ENCODE measurements around the gene P2RY8.
"Not testable (repeated sequence)": the region's sequence is repeated elsewhere in the genome, so short reads cannot be mapped to it uniquely, and the experiment has no call there.

The P2RY8 gene

DNA sequence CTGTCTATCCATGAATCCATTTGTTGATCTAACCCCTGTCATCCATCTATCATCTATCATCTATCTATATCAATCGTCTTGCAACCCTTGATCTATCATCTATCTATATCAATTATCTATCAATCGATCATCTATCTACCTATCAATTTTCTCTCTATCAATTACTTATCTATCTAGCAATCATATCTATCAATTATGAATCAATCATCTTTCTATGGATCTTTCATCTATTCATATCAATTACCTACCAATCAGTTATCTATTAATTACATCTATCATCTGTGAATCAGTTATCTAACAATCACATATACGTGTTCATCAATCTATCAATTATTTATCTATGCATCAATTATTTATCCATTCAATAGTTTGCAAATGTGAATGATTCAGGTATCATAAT, 59.8 kb downstream of the P2RY8 start:
- no peak for ATAC-seq
- H3K9me3 Mint-ChIP-seq = peaks cover 42% of the 10 kb centered on the region
- H3K4me3 Mint-ChIP-seq = no peak overlapping the region
- H3K4me1 Mint-ChIP-seq = peaks cover 91% of the 10 kb centered on the region
- peaks cover 88% of the 10 kb centered on the region for H3K36me3 Mint-ChIP-seq
- peak overlapping the region; percentile 69 for H3K27ac Mint-ChIP-seq
- no peaks in the 10 kb centered on the region for H3K27me3 Mint-ChIP-seq

DNA sequence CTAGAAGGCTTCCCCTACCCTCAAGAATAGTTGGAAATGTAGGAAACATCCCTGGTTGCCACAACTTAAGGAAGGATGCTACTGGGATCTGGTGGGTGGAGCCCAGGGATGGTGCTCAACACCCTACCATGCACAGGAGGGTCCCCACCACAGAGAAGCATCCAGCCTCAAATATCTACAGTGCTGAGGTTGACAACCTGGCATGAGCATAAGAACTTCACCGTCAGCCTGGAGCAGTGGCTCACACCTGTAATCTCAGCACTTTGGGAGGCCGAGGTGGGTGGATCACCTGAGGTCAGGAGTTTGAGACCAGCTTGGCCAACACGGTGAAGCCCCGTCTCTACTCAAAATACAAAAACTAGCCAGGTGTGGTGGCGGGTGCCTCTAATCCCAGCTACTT, 60.3 kb downstream of the P2RY8 start:
- H3K27ac Mint-ChIP-seq = peak overlapping the region; percentile 69

DNA sequence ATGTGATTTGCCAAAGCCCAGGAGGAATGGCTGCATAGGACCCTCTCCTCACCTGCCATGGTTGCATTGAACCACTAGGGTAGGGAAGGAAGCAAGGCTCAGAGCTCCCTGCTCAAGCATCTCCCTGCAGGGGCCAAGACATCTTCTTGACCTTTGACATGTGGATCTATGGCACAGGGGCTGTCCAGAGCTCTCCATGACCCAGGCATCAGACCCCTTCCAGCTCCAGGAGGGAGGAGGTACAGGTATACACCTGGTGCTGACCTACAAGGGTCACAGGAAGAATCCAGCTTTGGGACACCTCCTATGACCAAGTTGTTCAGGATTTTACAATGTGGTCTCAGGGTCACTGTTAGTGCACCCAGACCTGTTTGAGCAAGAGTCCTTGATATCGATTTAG, 61.1 kb downstream of the P2RY8 start:
- Mint-ChIP-seq H3K27ac (no peak overlapping the region), H3K27me3 (no peaks in the 10 kb centered on the region), H3K36me3 (peaks cover 87% of the 10 kb centered on the region), H3K4me1 (peaks cover 91% of the 10 kb centered on the region), H3K4me3 (no peak overlapping the region), H3K9me3 (peaks cover 45% of the 10 kb centered on the region)
- no peak for ATAC-seq

More for the DNA sequence above, 60.3 kb downstream of the P2RY8 start:
- H3K4me3 Mint-ChIP-seq = no peak overlapping the region
- peaks cover 91% of the 10 kb centered on the region for H3K4me1 Mint-ChIP-seq
- H3K36me3 Mint-ChIP-seq = peaks cover 88% of the 10 kb centered on the region
- H3K9me3 Mint-ChIP-seq = peaks cover 45% of the 10 kb centered on the region
- no peaks in the 10 kb centered on the region for H3K27me3 Mint-ChIP-seq
- ATAC-seq = no peak

DNA sequence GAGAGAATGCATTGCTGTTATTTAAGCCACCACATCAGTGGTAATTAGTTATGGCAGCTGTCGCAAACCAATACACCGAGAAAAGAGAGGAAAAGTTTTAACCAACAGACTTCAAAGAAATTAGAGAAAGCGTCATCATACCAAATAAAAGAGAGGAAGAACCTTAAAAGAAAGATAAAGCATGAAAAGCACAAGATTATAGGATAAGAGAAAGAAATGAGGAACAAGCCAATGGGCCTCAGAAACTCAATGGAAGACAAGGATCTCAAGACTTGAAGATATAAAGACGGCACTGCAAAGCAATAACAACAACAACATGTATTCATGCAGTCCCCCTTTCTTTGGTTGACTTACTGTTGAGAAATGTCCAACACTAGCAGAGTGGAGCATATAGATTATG, 61.5 kb downstream of the P2RY8 start:
- ATAC-seq = no peak
- peak overlapping the region; percentile 1 for H3K27ac Mint-ChIP-seq
- H3K4me1 Mint-ChIP-seq = peaks cover 90% of the 10 kb centered on the region
- H3K36me3 Mint-ChIP-seq = peaks cover 83% of the 10 kb centered on the region
- H3K27me3 Mint-ChIP-seq = no peaks in the 10 kb centered on the region
- no peak overlapping the region for H3K4me3 Mint-ChIP-seq
- H3K9me3 Mint-ChIP-seq = peaks cover 45% of the 10 kb centered on the region

DNA sequence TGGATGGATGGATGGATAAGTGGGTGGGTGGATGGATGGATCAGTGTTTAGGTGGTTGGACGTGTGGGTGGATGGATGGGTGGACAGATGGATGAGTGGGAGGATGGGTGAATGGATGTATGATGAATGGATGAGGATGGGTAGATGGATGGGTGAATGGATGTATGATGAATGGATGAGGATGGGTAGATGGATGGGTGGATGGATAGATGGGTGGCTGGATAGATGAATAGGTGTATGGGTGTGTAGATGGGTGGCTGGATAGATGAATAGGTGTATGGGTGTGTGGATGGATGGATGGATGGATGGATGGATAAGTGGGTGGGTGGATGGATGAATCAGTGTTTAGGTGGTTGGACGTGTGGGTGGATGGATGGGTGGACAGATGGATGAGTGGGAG, 62.4 kb downstream of the P2RY8 start:
- not testable (repeated sequence) for H3K27me3 Mint-ChIP-seq, H3K4me3 Mint-ChIP-seq, ATAC-seq, H3K27ac Mint-ChIP-seq
- H3K9me3 Mint-ChIP-seq = peaks cover 42% of the 10 kb centered on the region
- peaks cover 74% of the 10 kb centered on the region for H3K36me3 Mint-ChIP-seq
- peaks cover 87% of the 10 kb centered on the region for H3K4me1 Mint-ChIP-seq

DNA sequence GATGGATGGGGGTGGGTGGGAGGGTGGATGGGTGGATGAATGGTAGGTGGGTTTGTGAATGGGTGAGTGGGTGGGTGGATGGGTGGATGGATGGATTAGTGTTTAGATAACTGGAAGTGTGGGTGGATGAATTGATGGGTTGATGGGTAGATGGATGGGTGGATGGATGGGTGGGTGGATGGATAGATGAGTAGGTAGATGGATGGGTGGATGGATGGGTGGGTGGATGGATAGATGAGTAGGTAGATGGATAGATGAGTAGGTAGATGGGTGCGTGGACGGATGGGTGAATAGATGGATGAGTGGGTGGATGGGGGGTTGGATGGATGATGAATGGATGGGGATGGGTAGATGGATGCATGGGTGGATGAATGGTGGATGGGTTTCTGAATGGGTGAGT, 64.0 kb downstream of the P2RY8 start:
- Mint-ChIP-seq H3K4me3 (peak overlapping the region; percentile 2), H3K36me3 (peaks cover 69% of the 10 kb centered on the region), H3K27ac (peak overlapping the region; percentile 94)

DNA sequence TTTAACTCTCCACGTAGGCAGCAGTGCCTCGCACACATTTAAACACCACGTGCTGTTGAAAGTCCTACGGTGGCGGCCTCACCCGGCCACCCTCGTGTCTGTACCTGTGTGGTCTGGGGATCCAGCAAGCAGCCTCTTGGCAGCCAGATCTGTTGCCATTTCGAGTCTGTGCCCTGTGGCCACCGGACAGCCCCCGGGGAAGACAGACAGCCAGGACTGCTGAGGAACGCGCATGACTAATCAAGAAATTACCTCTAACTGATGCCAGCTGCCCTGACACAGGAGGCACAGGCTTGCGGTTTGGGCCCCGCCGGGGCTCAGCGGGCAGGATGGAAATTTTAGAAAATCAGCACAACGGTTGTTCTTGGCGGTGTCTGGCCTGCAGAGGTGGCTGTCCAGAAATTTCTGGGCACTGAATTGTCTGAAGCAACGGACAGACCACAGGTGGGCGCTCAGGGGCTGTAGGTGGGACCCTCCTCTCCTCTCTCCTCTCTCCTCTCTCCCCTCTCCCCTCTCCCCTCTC, 68.7 kb downstream of the P2RY8 start:
- H3K36me3 Mint-ChIP-seq = peaks cover 71% of the 10 kb centered on the region
- peak; percentile 89 for ATAC-seq
- peaks cover 13% of the 10 kb centered on the region for H3K9me3 Mint-ChIP-seq
- no peaks in the 10 kb centered on the region for H3K27me3 Mint-ChIP-seq
- peak overlapping the region; percentile 58 for H3K4me3 Mint-ChIP-seq
- peaks cover 91% of the 10 kb centered on the region for H3K4me1 Mint-ChIP-seq
- H3K27ac Mint-ChIP-seq = peak overlapping the region; percentile 94

More for the DNA sequence above, 64.0 kb downstream of the P2RY8 start:
- no peaks in the 10 kb centered on the region for H3K27me3 Mint-ChIP-seq
- H3K4me1 Mint-ChIP-seq = peaks cover 85% of the 10 kb centered on the region
- no peak for ATAC-seq
- peaks cover 34% of the 10 kb centered on the region for H3K9me3 Mint-ChIP-seq

DNA sequence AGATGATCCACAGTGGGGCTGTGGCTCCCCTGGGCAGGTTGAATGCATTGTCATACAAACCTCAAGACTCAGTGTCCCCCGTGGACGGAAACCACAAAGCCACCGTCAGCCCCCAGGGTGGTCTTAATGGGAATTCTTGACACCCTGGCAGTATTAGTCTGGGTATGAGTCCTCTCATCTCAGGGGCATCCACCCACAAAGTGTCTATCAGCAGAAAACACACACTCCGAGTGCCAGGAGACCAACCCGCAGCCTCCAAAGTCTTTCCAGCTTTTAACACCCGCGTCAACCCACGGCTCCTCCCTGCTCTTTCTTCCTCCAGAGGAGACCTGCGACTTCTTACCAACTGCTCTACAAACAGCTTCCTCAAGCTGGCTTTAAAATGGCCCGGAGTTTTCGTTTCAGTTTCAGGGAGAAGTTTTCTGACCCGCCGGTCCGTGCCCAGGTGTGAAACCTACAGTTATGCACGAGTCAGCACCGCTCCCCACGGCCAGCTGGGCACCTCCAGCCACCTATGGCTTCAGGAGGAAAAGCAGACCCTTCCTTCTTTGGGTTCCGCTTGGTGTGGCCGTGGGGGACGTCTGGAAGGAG, 69.9 kb downstream of the P2RY8 start:
- Mint-ChIP-seq H3K27me3 (no peaks in the 10 kb centered on the region), H3K9me3 (peaks cover 1% of the 10 kb centered on the region), H3K4me3 (peak overlapping the region; percentile 59), H3K4me1 (peaks cover 89% of the 10 kb centered on the region), H3K36me3 (peaks cover 63% of the 10 kb centered on the region), H3K27ac (peak overlapping the region; percentile 94)
- ATAC-seq = peak; percentile 70

DNA sequence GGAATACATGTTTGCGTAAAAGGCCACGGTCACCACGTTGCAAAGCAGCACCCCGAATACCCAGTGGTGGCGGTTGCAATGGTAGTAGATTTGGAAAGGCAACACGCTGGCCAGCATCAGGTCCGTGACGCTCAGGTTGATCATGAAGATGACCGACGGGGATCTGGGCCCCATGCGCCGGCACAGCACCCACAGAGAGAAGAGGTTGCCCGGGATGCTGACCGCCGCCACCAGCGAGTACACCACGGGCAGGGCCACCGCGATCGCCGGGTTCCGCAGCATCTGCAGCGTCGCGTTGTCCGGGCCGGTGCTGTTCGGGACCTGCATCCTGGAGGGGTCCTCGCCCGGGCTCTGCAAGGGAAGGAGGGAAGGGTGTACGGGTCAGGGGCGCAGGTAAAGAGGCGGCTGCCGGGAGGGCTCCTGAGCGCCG, 70.7 kb downstream of the P2RY8 start:
- Mint-ChIP-seq H3K36me3 (peaks cover 55% of the 10 kb centered on the region), H3K4me3 (no peak overlapping the region), H3K9me3 (no peaks in the 10 kb centered on the region), H3K4me1 (peaks cover 87% of the 10 kb centered on the region), H3K27ac (peak overlapping the region; percentile 94), H3K27me3 (no peaks in the 10 kb centered on the region)
- ATAC-seq = no peak

DNA sequence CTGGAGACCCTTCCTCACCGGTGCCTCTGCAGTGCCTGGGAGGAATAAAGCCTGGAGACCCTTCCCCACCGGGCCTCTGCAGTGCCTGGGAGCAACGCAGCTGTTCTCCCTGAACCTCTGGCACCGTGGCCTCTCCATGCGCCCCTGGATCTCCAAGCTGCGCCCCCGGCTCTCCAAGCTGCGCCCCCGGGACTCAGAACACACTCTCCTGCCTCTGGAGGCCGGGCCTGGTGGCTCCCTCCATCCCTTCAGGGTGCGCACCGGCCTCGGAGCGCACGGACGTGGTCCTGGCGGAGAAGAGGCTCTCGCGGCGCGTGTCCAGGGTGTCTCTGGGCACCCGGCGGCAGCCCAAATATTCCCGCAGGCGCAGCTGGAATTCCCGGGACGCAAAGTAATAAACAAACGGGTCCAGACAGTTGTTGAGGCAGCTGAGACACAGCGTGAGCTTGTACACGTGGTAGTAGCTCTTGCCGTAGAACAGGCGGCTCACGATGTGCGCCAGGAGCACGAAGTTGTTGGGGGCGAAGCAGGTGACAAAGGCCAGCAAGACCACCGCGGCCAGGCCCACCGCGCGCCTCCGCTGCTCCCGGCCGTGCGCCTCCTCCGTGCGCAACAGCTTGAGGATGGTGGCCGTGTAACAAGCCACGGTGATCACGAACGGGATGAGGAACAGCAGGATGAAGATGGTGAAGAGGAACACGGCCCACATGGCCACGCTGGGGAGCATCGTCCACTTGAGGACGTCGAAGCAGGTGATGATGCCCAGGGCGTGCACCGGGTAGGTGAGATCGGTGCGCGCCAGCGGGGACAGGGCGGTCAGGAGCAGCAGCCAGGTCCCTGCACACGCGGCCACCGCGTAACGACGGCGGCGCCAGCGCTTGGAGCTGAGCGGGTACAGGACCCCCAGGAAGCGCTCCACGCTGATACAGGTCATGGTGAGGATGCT, 71.4 kb downstream of the P2RY8 start:
- Mint-ChIP-seq H3K27ac (peak overlapping the region; percentile 94), H3K9me3 (no peaks in the 10 kb centered on the region), H3K4me3 (no peak overlapping the region), H3K36me3 (peaks cover 54% of the 10 kb centered on the region), H3K4me1 (peaks cover 81% of the 10 kb centered on the region), H3K27me3 (no peaks in the 10 kb centered on the region)
- ATAC-seq = no peak

DNA sequence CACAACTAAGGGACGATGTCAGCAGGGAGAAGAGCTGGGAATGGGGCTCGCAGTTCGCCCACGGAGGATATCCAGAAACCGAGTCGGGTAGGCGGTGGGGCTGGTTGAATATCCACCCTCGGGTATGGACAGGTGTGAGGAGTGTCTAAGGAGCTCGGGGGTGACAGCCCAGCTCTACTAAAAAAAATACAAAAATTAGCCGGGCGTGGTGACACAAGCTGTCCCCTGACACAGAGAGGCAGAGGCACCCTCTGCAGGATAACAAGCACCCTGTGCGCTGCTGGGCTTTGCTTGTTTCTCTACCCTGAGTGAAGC, 72.1 kb downstream of the P2RY8 start:
- H3K27me3 Mint-ChIP-seq = no peaks in the 10 kb centered on the region
- peak overlapping the region; percentile 19 for H3K4me3 Mint-ChIP-seq
- peaks cover 78% of the 10 kb centered on the region for H3K4me1 Mint-ChIP-seq
- H3K9me3 Mint-ChIP-seq = no peaks in the 10 kb centered on the region
- no peak for ATAC-seq
- peak overlapping the region; percentile 94 for H3K27ac Mint-ChIP-seq
- H3K36me3 Mint-ChIP-seq = peaks cover 54% of the 10 kb centered on the region

DNA sequence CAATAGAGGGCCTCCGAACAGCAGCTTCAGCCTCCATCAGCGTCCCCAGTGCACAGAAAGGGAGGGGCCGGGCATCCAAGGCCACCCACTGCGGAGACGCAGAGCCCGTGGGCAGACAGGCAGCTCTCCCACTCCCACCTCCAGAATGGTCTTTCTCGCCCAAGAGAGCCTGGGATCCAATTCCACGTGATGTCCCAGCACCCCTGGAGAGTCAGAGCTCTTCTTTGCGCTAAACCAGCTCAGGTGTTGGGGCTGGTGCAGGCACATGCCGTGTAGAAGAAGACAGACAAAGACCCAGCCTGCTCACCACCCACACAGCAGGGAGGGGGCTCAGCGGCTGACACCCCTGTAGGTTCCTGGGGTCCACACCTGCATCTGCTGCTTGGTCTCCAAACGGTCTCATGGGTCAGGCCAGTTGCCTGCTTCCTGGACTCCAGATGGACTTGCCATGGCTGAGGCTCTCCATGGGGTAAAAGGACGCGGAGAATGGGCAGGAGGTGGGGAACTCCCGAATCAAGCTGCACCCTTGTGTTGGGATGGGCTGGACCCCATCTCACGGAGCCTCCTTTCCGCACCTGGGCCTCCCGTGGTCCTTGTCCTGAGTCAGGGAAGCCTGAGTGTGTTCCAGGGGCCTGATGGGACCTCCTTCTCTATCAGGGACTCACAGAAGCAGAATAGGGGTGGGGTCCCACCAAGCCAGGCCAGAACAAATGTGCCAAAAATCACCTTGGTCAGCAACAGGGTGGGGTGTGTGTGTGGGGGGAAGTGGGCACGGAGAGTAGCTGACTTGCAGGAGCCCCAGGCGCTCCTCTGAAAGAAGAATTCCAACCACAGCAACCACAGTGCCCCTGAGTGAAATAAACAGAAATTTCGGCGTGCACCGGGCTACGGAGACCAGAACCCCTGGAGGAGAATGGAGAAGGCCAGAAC, 72.7 kb downstream of the P2RY8 start:
- H3K36me3 Mint-ChIP-seq = peaks cover 52% of the 10 kb centered on the region
- H3K27ac Mint-ChIP-seq = peak overlapping the region; percentile 94
- H3K4me3 Mint-ChIP-seq = peak overlapping the region; percentile 19

DNA sequence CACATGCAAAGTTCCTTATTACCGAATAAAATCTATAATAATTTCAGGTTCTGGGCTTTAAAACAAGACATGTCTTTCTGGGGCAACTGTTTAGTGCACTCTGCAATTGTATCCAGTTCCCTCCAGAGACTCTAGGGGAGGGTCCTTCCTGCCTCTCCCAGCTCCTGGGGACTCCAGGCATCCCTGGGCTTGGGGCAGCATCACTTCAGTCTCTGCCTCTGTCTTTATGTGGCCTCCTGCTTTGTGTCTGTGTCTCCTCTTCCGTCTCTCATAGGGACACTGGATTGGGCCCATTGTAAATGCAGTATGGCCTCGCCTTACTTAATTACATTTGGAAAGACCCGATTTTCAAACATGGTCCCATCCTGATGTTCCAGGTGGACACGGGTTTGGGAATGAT, 73.4 kb downstream of the P2RY8 start:
- no peaks in the 10 kb centered on the region for H3K27me3 Mint-ChIP-seq
- no peaks in the 10 kb centered on the region for H3K9me3 Mint-ChIP-seq
- peaks cover 48% of the 10 kb centered on the region for H3K36me3 Mint-ChIP-seq
- no peak overlapping the region for H3K4me3 Mint-ChIP-seq
- H3K4me1 Mint-ChIP-seq = peaks cover 65% of the 10 kb centered on the region
- no peak for ATAC-seq
- H3K27ac Mint-ChIP-seq = peak overlapping the region; percentile 53

More for the DNA sequence above, 72.7 kb downstream of the P2RY8 start:
- no peak for ATAC-seq
- Mint-ChIP-seq H3K4me1 (peaks cover 71% of the 10 kb centered on the region), H3K9me3 (no peaks in the 10 kb centered on the region), H3K27me3 (no peaks in the 10 kb centered on the region)

DNA sequence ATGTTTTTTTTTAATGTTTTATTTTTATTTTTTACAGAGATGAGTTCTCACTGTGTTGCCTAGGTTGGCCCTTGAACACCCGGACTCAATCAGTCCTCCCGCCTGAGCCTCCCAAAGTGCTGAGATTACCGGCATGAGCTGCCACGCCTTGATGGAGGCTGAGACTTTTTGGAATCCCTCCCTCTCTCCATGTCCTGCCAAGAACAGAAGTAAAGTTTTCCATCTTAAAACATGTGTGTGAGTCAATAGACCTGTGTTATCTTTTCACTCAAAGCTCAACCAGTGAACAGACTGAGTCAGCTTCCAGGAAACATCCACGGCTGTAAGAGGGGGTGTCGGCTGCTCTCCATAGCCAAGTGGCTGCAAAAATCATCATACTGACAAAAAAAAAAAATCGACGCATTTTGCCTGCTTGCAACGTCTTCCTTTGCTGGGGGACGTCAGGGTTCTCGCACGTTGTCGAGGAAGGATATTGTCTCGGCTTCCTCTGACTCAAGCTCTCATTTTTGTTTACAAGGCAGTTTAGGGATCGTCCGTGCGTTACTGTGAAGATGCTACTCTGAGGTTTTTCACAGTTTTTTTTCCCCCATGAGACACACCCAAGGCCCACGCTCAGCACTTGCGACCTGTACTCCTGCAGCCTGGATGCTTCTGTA, 74.3 kb downstream of the P2RY8 start:
- Mint-ChIP-seq H3K27me3 (no peaks in the 10 kb centered on the region), H3K4me1 (peaks cover 58% of the 10 kb centered on the region), H3K4me3 (no peak overlapping the region), H3K9me3 (no peaks in the 10 kb centered on the region), H3K36me3 (peaks cover 43% of the 10 kb centered on the region), H3K27ac (peak overlapping the region; percentile 53)
- peak; percentile 42 for ATAC-seq
